NCI-H1436 treated with DMSO at 0.1 percent for 48 hours (cell line): Measurements from ENCODE around the gene MYOC.
"Not testable (repeated sequence)": the region's sequence is repeated elsewhere in the genome, so short reads cannot be mapped to it uniquely, and the experiment has no call there.

Experiments
- DNase-seq: peaks from one replicate; lab custom pipeline; 2025; lab: John Stamatoyannopoulos, UW

Gene MYOC

DNA sequence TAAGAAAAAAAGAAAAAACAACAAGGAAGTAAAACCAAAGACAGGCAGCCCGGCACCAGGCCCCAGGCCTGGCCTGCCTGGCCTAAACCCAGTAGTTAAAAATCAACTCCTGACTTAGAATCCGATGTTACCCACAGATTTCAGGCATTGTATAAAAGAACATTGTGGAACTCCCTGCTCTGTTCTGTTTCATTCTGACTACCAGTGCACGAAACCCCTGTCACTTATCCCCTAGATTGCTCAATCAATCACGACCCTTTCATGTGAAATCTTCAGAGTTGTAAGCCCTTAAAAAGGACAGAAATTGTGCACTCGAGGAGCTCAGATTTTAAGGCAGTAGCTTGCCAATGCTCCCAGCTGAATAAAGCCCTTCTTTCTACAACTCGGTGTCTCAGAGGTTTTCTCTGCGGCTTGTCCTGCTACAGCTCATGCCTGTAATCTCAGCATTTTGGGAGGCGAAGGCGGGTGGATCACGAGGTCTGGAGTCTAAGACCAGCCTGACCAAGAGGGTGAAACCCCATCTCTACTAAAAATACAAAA lies 46.0 kb downstream of the MYOC start:
- DNase-seq: no peak

DNA sequence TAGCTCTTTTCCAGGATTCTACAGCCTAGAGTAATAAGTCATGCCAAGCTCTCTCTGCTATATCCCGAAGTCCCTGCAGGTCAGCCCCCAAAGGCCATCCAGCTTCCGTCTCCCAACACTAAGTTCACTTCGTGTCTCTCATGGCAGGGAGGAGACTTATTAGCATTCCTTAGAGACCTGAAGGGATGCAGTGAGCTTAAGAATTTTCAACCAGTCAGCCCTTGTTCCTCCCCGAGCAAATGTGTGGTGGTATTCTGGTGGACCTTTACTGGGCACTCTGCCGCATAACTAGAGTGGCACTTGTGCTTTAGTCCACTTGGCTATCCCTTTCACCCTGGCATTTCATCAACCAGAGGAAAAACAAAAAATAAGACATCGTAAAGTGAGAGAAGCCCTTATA lies 49.4 kb downstream of the MYOC start:
- DNase-seq: not testable (repeated sequence)

DNA sequence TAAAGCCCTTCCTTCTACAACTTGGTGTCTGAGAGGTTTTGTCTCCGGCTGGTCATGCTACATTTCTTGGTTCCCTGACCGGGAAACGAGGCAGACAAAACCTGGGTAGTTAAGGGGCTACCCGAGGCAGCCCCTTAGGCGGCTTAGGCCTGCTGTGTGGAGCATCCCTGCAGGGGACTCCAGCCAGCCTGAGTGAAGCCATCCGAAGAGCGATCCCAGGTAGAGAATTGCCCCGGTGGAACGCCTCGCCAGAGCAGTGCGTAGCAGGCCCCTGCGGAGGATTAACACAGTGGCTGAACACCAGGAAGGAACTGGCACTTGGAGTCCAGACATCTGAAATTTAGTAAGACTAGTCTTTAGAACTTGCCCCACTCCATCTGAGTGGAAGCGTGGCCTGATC lies 51.6 kb downstream of the MYOC start:
- no peak for DNase-seq

DNA sequence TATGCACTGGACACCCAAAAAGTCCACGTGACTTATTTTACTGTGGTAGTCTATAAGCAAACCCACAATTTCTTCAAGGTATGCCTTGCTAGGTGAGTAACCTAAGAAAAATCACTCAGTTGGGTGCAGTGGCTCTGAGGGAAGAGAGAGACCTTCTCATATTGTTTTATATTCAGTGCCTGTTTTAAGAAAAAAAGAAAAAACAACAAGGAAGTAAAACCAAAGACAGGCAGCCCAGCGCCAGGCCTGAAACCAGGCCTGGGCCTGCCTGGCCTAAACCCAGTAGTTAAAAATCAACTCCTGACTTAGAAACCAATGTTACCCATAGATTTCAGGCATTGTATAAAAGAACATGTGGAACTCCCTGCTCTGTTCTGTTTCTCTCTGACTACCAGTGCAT lies 52.2 kb downstream of the MYOC start:
- not testable (repeated sequence) for DNase-seq

DNA sequence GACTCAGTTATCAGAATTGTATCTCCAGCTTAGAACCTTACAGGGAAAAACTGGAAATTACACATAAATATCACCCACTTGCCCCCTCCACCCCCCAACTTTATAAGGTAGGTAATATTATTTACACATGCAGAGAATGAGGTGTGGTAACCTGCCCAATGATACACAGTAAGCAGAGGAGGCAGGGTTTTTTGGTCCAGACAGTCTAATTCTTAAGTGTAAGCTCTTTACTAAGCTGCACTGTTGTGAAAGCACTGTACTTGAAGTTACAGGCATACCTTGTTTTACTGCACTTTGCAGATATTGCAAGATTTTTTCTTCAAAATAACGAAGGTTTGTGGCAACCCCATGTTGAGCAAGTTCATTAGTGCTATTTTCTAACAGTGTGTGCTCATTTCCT lies 55.3 kb downstream of the MYOC start:
- DNase-seq: no peak

DNA sequence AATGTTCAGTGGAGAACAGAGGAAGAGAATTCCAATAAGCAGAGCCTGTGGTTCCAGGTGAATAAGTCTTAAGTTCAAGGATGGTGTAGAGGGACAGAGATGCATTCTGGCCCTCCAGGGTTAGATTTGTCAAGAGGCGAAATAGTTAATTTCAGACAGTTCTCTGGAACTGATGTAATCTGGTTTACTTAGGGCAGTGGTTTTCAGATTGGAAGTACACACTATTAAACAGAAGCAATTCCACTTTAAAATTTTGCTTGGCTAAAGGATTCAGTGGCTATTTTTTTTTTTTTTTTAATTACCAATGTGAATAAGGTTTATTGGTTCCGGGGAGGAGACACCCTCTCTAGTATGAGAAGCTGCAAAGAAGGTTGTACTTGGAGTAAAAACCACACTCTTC lies 55.8 kb downstream of the MYOC start:
- no peak for DNase-seq

DNA sequence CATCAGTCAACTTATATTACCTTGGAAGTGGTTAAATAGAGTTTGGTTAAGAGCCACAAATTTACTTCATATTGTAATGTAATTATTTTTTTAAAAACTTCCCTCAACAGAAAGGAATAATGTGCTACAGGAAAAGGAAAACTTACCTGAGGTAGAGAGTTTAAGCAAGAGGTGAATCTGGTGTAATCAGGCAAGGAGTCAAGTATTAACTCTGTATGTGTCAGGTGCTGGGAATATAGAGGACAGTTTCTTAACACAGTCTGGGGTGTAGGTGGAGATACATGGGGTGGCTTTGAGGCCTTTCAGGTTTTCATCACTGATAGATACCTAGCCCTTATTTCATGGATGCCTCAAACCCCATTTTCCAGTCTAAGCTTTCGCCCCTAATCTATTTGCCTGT lies 56.4 kb downstream of the MYOC start:
- no peak for DNase-seq

DNA sequence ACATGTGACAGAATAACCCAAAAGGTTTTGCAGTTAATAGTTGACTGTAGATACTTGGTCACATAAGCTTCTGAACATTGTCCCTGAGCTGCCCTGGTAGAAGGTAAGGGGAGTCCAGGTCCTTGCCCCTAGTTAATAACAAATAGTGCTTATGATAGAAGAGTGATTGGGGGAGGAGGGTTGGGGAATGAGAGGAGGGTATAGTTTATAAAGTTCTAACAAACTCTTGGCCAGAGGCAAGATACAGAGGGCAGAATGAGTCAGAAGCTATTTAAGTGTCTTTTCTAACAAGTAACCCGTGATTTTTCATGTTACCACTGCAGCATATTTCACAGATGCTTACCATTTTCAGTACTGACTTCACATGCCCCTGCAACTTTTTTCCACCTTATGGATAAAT lies 57.2 kb downstream of the MYOC start:
- no peak for DNase-seq

DNA sequence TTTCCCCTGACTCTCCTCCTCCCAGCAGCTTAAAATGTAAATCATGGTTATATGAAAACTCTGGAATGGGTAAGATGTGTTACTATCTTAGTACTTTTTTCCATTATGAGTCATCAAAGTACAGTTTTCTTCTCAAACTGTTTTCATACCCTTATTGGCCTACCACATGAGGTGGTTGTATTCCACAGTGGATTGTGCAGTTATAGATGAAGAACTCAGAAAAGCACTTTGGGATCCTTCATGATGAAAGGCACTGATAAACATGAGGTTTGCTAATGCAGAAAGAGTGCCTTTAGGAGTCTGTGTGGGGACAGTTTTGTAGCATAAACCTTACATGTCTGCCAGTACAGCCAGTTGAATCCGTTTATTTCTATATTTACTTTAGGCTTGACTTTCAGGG lies 62.5 kb downstream of the MYOC start:
- DNase-seq: no peak

DNA sequence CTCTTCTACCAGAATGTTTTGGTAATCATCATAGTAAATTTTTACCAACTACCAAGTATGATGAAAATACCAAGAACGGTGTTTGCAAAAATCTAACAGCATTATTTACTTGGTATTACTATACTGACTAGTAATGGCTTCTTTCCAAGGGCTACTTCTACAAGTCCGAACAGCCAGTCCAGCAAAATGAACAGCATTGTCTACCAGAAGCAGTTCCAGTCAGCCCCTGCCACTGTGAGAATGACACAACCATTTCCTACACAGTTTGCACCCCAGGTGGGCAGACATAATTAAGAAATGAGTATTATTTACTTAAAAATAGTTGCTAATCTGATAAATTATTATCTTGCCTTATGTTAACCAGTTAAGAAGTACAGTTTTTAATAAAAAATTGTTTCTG lies 64.3 kb downstream of the MYOC start:
- DNase-seq: no peak

DNA sequence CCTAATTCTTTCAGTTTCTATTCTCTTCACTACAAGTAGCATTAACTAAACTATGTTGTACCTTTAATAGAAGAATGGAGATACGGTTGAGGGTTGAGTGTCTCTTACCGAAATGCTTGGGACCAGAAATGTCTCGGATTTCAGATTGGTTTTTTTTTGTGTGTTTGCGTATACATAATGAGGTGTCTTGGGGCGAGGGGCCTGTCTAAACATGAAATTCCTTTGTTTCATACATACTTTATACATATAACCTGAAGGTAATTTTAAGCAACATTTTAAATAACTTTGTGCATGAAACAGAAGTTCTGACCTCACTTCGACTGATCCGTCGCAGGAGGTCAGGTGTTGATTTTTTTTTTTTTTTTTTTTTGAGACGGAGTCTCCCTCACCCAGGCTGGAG lies 66.8 kb downstream of the MYOC start:
- DNase-seq: no peak
